Measurements from ENCODE around the gene ADAM29. TPM values are rescaled to one million over a fixed set of nuclear protein-coding genes. Genes with fewer than 3 reads are reported as not detected.

The ADAM29 gene
- total RNA-seq, 1 experiment from 2014 or later: not detected

GRCh38 chr4:174934360-174934759 is 16.2 kb downstream of the ADAM29 start:
- Histone ChIP-seq H3K4me3 (replicated peaks in 1 of 2; ENCODE audit: low read depth in 1 of 2, low read length in 2 of 2) (no peak overlapping the region), H3K36me3 (ENCODE audit: control insufficient read depth in 1 of 2, insufficient read depth in 2 of 2, low read length in 2 of 2) (no peaks in the 10 kb centered on the region), H2AFZ (ENCODE audit: low read depth, low read length, poor library complexity, severe bottlenecking) (no peak overlapping the region), H3K9me3 (ENCODE audit: control insufficient read depth in 1 of 2, insufficient read depth in 1 of 2, low read depth in 1 of 2, low read length in 2 of 2) (no peaks in the 10 kb centered on the region), H3K4me2 (ENCODE audit: low read length) (no peak overlapping the region), H3K4me1 (ENCODE audit: control insufficient read depth in 1 of 2, insufficient read depth in 2 of 2, low read length in 2 of 2) (no peaks in the 10 kb centered on the region), H3K27me3 (ENCODE audit: insufficient read depth, low read length) (no peaks in the 10 kb centered on the region), H3K27ac (ENCODE audit: low read depth, low read length) (no peak overlapping the region), H3K9ac (ENCODE audit: low read length) (no peak overlapping the region), H4K20me1 (ENCODE audit: insufficient read depth) (no peaks in the 10 kb centered on the region), H3K9me2 (ENCODE audit: insufficient read depth) (no peaks in the 10 kb centered on the region), H3K79me2 (ENCODE audit: insufficient read depth, low read length) (no peaks in the 10 kb centered on the region)
- POLR2A ChIA-PET: no interaction called here
- ATAC-seq (no peak), DNase-seq (ENCODE audit: low read depth, low spot score) (no peak)
- no TSS peak for BruUV-seq (replicated peaks)
- intact Hi-C loops (cut with micrococcal nuclease): no loop called here
- CTCF ChIA-PET: no interaction called here
- TF ChIP-seq ATF3 (IDR thresholded peaks at IDR 0.05) (no peak), ZBTB33 (IDR thresholded peaks at IDR 0.05; ENCODE audit: extremely low read depth, insufficient replicate concordance, low read length) (no peak), RAD21 (IDR thresholded peaks at IDR 0.05; ENCODE audit: low read depth) (no peak), EZH2 (IDR thresholded peaks at IDR 0.05) (no peak), TCF7L2 (IDR thresholded peaks at IDR 0.05; ENCODE audit: borderline replicate concordance, extremely low read depth, insufficient read depth, insufficient read length) (no peak), CTCF (IDR thresholded peaks at IDR 0.05 in 2 of 3, conservative IDR thresholded peaks at IDR 0.05 in 1 of 3; ENCODE audit: borderline replicate concordance in 1 of 3, insufficient read depth in 1 of 3, low read depth in 2 of 3, low read length in 2 of 3) (no peak), FOSL1 (IDR thresholded peaks at IDR 0.05; ENCODE audit: low read depth) (no peak), SP1 (IDR thresholded peaks at IDR 0.05; ENCODE audit: low read depth) (no peak), SRF (IDR thresholded peaks at IDR 0.05; ENCODE audit: low read depth) (no peak), REST (IDR thresholded peaks at IDR 0.05; ENCODE audit: low read depth) (no peak)
- RAD21 ChIA-PET (ENCODE audit: low non-redundant PET in 1 of 2, low total read pairs in 2 of 2, uncharacterized antibody in 2 of 2, unreplicated experiment in 2 of 2): no interaction called here
